H9 (cell line): ENCODE measurements around the gene TMEM164. TPM values are rescaled to one million over a fixed set of nuclear protein-coding genes. Genes with fewer than 3 reads are reported as not detected.

Source experiments
- DNase-seq: peaks from one replicate; pipeline ENCODE4 v3.0.0-alpha.2; 2017
- H2AFZ ChIP-seq: one replicate; pipeline ENCODE4 v1.6.1; 2013; ENCODE audit warnings: mild to moderate bottlenecking, low read length, control low read depth, moderate library complexity
- H2AK5ac ChIP-seq: 2 replicates; pipeline ENCODE4 v1.6.1; 2013; ENCODE audit warnings: low read length, control low read depth, mixed read lengths; ENCODE audit not compliant: insufficient read length
- H2BK120ac ChIP-seq: one replicate; pipeline ENCODE4 v1.6.1; 2013; ENCODE audit warnings: low read depth, mild to moderate bottlenecking, low read length, control low read depth, inconsistent platforms; ENCODE audit not compliant: poor library complexity, severe bottlenecking
- H2BK12ac ChIP-seq: 2 replicates; pipeline ENCODE4 v1.6.1; 2013; ENCODE audit warnings: low read length, control low read depth, mixed read lengths, low read depth; ENCODE audit not compliant: insufficient read length
- H2BK15ac ChIP-seq: 2 replicates; pipeline ENCODE4 v1.6.1; 2013; ENCODE audit warnings: low read depth, low read length, control low read depth
- H2BK20ac ChIP-seq: one replicate; pipeline ENCODE4 v1.6.1; 2013; ENCODE audit warnings: low read depth, mild to moderate bottlenecking, low read length, control low read depth, inconsistent platforms; ENCODE audit not compliant: poor library complexity, severe bottlenecking
- H2BK5ac ChIP-seq: 2 replicates; pipeline ENCODE4 v1.6.1; 2013; ENCODE audit warnings: low read length, control low read depth, mixed read lengths; ENCODE audit not compliant: insufficient read length
- H3K14ac ChIP-seq: 2 replicates; pipeline ENCODE4 v1.6.1; 2013; ENCODE audit warnings: low read length, control low read depth; ENCODE audit not compliant: insufficient read depth
- H3K18ac ChIP-seq: 2 replicates; pipeline ENCODE4 v1.6.1; 2013; ENCODE audit warnings: low read depth, mild to moderate bottlenecking, mixed read lengths, low read length, control low read depth; ENCODE audit not compliant: insufficient read length
- H3K23ac ChIP-seq: 2 replicates; pipeline ENCODE4 v1.6.1; 2013; ENCODE audit warnings: low read length, control low read depth, mixed read lengths, low read depth; ENCODE audit not compliant: insufficient read length
- H3K23me2 ChIP-seq: 2 replicates; pipeline ENCODE4 v1.6.1; 2013; ENCODE audit warnings: low read depth, mild to moderate bottlenecking, mixed read lengths, low read length, control low read depth; ENCODE audit not compliant: insufficient read length, poor library complexity, severe bottlenecking
- H3K27ac ChIP-seq: 2 replicates; pipeline ENCODE4 v1.5.1; 2013; ENCODE audit warnings: low read length, control low read depth, mixed read lengths, low read depth; ENCODE audit not compliant: insufficient read length
- H3K27me3 ChIP-seq: 2 replicates; pipeline ENCODE4 v1.6.1; 2013; ENCODE audit warnings: low read length, control low read depth, inconsistent platforms; ENCODE audit not compliant: insufficient read depth
- H3K4ac ChIP-seq: 2 replicates; pipeline ENCODE4 v1.6.1; 2013; ENCODE audit warnings: low read depth, mild to moderate bottlenecking, control low read depth, inconsistent platforms, low read length, moderate library complexity
- H3K4me1 ChIP-seq: 2 replicates; pipeline ENCODE4 v1.6.1; 2013; ENCODE audit warnings: low read length, control low read depth, inconsistent platforms; ENCODE audit not compliant: insufficient read depth
- H3K4me2 ChIP-seq: 2 replicates; pipeline ENCODE4 v1.6.1; 2013; ENCODE audit warnings: low read length, control low read depth, mixed read lengths; ENCODE audit not compliant: insufficient read length, insufficient read depth
- H3K56ac ChIP-seq: 2 replicates; pipeline ENCODE4 v1.6.1; 2013; ENCODE audit warnings: low read depth, mild to moderate bottlenecking, mixed read lengths, low read length, control low read depth; ENCODE audit not compliant: insufficient read length
- H3K79me1 ChIP-seq: 2 replicates; pipeline ENCODE4 v1.6.1; 2013; ENCODE audit warnings: low read depth, mild to moderate bottlenecking, moderate library complexity, low read length, control low read depth, inconsistent platforms; ENCODE audit not compliant: insufficient read depth, poor library complexity, severe bottlenecking
- H3K79me2 ChIP-seq: 2 replicates; pipeline ENCODE4 v1.6.1; 2013; ENCODE audit warnings: low read length, control low read depth, inconsistent platforms; ENCODE audit not compliant: insufficient read depth
- H3K9ac ChIP-seq: 2 replicates; pipeline ENCODE4 v1.6.1; 2013; ENCODE audit warnings: low read length, control low read depth, mixed read lengths; ENCODE audit not compliant: insufficient read length; ENCODE audit errors: extremely low read depth
- H3K9me3 ChIP-seq: one replicate; pipeline ENCODE4 v1.6.1; 2013; ENCODE audit warnings: low read depth, low read length, inconsistent platforms; ENCODE audit not compliant: control insufficient read depth
- H3T11ph ChIP-seq: one replicate; pipeline ENCODE4 v1.6.1; 2013; ENCODE audit warnings: mild to moderate bottlenecking, low read length, control low read depth, inconsistent platforms
- H4K20me1 ChIP-seq: one replicate; pipeline ENCODE4 v1.6.1; 2013; ENCODE audit not compliant: control insufficient read depth, insufficient read length, insufficient read depth
- H4K5ac ChIP-seq: 2 replicates; pipeline ENCODE4 v1.6.1; 2013; ENCODE audit warnings: low read depth, mild to moderate bottlenecking, mixed read lengths, low read length, control low read depth; ENCODE audit not compliant: insufficient read length
- H4K8ac ChIP-seq: replicated peaks from 2 replicates; pipeline ENCODE4 v1.6.1; 2013; ENCODE audit warnings: low read length, control low read depth, mixed read lengths, low read depth; ENCODE audit not compliant: insufficient read length
- H4K91ac ChIP-seq: 2 replicates; pipeline ENCODE4 v1.6.1; 2013; ENCODE audit warnings: low read depth, mild to moderate bottlenecking, moderate library complexity, mixed read lengths, low read length, control low read depth; ENCODE audit not compliant: insufficient read length
- H3K27ac Mint-ChIP-seq, 3 experiments: 2 replicates in 2 of 3; 3 replicates in 1 of 3; pipeline ENCODE4 v1.8.0; 2020 to 2021; ENCODE audit warnings: mixed read lengths in 3 of 3, mild to moderate bottlenecking in 1 of 3, moderate library complexity in 1 of 3
- H3K27me3 Mint-ChIP-seq: 2 replicates; pipeline ENCODE4 v1.8.0; 2021; ENCODE audit warnings: low read depth, mild to moderate bottlenecking, moderate library complexity, mixed read lengths
- H3K36me3 Mint-ChIP-seq, 3 experiments: 2 replicates in 2 of 3; 3 replicates in 1 of 3; pipeline ENCODE4 v1.8.0; 2020 to 2021; ENCODE audit warnings: low read depth in 3 of 3, mixed read lengths in 3 of 3; ENCODE audit not compliant: insufficient read depth in 1 of 3
- H3K4me1 Mint-ChIP-seq, 2 experiments: 2 replicates each; pipeline ENCODE4 v1.8.0; 2020; ENCODE audit warnings: mixed read lengths in 2 of 2
- H3K4me3 Mint-ChIP-seq, 2 experiments: 2 replicates in 1 of 2; 3 replicates in 1 of 2; pipeline ENCODE4 v1.8.0; 2020 to 2021; ENCODE audit warnings: mild to moderate bottlenecking in 2 of 2, mixed read lengths in 2 of 2, moderate library complexity in 1 of 2
- H3K9me3 Mint-ChIP-seq, 2 experiments: 2 replicates in 1 of 2; 3 replicates in 1 of 2; pipeline ENCODE4 v1.8.0; 2020; ENCODE audit warnings: mild to moderate bottlenecking in 2 of 2, mixed read lengths in 2 of 2, moderate library complexity in 1 of 2
- CTCF ChIP-seq: fragments of 200-600 bp; sonication (generic); conservative IDR thresholded peaks from 3 replicates; pipeline ENCODE4 v1.8.0; 2021; ENCODE audit warnings: antibody characterized with exemption, mild to moderate bottlenecking
- whole genome bisulfite sequencing: extraction: QIAGEN DNeasy Blood & Tissue Kit; methylation state at CpG from one replicate; pipeline ENCODE4 v1.1.7; 2013; ENCODE audit warnings: missing lambda C conversion rate, low lambda C conversion rate, mixed read lengths; ENCODE audit not compliant: insufficient read length; ENCODE audit errors: extremely low coverage; 5-methylcytosine and 5-hydroxymethylcytosine counted together
- total RNA-seq: library from RNA; stranded (reverse); gene quantifications from 2 replicates; pipeline ENCODE4 v1.2.1, GENCODE V29; 2021

TMEM164 gene
- total RNA-seq, 1 experiment from 2014 or later = 30.4 TPM

- Histone ChIP-seq H3K56ac (no peak overlapping the region), H3K79me2 (no peaks in the 10 kb centered on the region), H3K9me3 (no peaks in the 10 kb centered on the region), H3K79me1 (no peaks in the 10 kb centered on the region), H3K18ac (no peak overlapping the region), H4K20me1 (no peaks in the 10 kb centered on the region), H3K23me2 (no peaks in the 10 kb centered on the region), H3K4ac (no peak overlapping the region), H3K4me2 (no peak overlapping the region), H2BK5ac (no peak overlapping the region), H3K27ac (no peak overlapping the region), H2AK5ac (no peak overlapping the region), H3K23ac (no peak overlapping the region), H2BK20ac (no peak overlapping the region), H4K5ac (no peak overlapping the region), H4K8ac (no peak overlapping the region), H3K14ac (no peak overlapping the region), H3K27me3 (no peaks in the 10 kb centered on the region), H3K4me1 (peaks cover 2% of the 10 kb centered on the region; the same call in 1 of the 2 replicates), H4K91ac (no peak overlapping the region), H3K9ac (no peak overlapping the region), H2BK15ac (no peak overlapping the region), H2BK12ac (no peak overlapping the region), H2AFZ (no peak overlapping the region), H2BK120ac (no peak overlapping the region), H3T11ph (no peak overlapping the region)
- DNase-seq = no peak
- no peak for TF ChIP-seq CTCF
- Mint-ChIP-seq H3K36me3 (no peaks in the 10 kb centered on the region), H3K4me3 (no peak overlapping the region), H3K9me3 (no peaks in the 10 kb centered on the region), H3K4me1 (peaks cover 10 to 16% of the 10 kb centered on the region in 2 experiments), H3K27me3 (peaks cover 2% of the 10 kb centered on the region), H3K27ac (no peak overlapping the region)
- WGBS = no CpG with 5 or more reads among the region's 3 CpGs
Observed at GRCh38 chrX:110108381-110108821, 105.5 kb downstream of the TMEM164 start.
